H9 (cell line): ENCODE data around the gene JMJD7. TPM values are rescaled to one million over a fixed set of nuclear protein-coding genes. Genes with fewer than 3 reads are reported as not detected.

Experiments used
- DNase-seq: peaks from one replicate; pipeline ENCODE4 v3.0.0-alpha.2; 2017
- H2AFZ ChIP-seq: one replicate; pipeline ENCODE4 v1.6.1; 2013; ENCODE audit warnings: mild to moderate bottlenecking, low read length, control low read depth, moderate library complexity
- H2AK5ac ChIP-seq: 2 replicates; pipeline ENCODE4 v1.6.1; 2013; ENCODE audit warnings: low read length, control low read depth, mixed read lengths; ENCODE audit not compliant: insufficient read length
- H2BK120ac ChIP-seq: one replicate; pipeline ENCODE4 v1.6.1; 2013; ENCODE audit warnings: low read depth, mild to moderate bottlenecking, low read length, control low read depth, inconsistent platforms; ENCODE audit not compliant: poor library complexity, severe bottlenecking
- H2BK12ac ChIP-seq: 2 replicates; pipeline ENCODE4 v1.6.1; 2013; ENCODE audit warnings: low read length, control low read depth, mixed read lengths, low read depth; ENCODE audit not compliant: insufficient read length
- H2BK15ac ChIP-seq: 2 replicates; pipeline ENCODE4 v1.6.1; 2013; ENCODE audit warnings: low read depth, low read length, control low read depth
- H2BK20ac ChIP-seq: one replicate; pipeline ENCODE4 v1.6.1; 2013; ENCODE audit warnings: low read depth, mild to moderate bottlenecking, low read length, control low read depth, inconsistent platforms; ENCODE audit not compliant: poor library complexity, severe bottlenecking
- H2BK5ac ChIP-seq: 2 replicates; pipeline ENCODE4 v1.6.1; 2013; ENCODE audit warnings: low read length, control low read depth, mixed read lengths; ENCODE audit not compliant: insufficient read length
- H3K14ac ChIP-seq: 2 replicates; pipeline ENCODE4 v1.6.1; 2013; ENCODE audit warnings: low read length, control low read depth; ENCODE audit not compliant: insufficient read depth
- H3K18ac ChIP-seq: 2 replicates; pipeline ENCODE4 v1.6.1; 2013; ENCODE audit warnings: low read depth, mild to moderate bottlenecking, mixed read lengths, low read length, control low read depth; ENCODE audit not compliant: insufficient read length
- H3K23ac ChIP-seq: 2 replicates; pipeline ENCODE4 v1.6.1; 2013; ENCODE audit warnings: low read length, control low read depth, mixed read lengths, low read depth; ENCODE audit not compliant: insufficient read length
- H3K23me2 ChIP-seq: 2 replicates; pipeline ENCODE4 v1.6.1; 2013; ENCODE audit warnings: low read depth, mild to moderate bottlenecking, mixed read lengths, low read length, control low read depth; ENCODE audit not compliant: insufficient read length, poor library complexity, severe bottlenecking
- H3K27ac ChIP-seq: 2 replicates; pipeline ENCODE4 v1.5.1; 2013; ENCODE audit warnings: low read length, control low read depth, mixed read lengths, low read depth; ENCODE audit not compliant: insufficient read length
- H3K27me3 ChIP-seq: 2 replicates; pipeline ENCODE4 v1.6.1; 2013; ENCODE audit warnings: low read length, control low read depth, inconsistent platforms; ENCODE audit not compliant: insufficient read depth
- H3K4ac ChIP-seq: 2 replicates; pipeline ENCODE4 v1.6.1; 2013; ENCODE audit warnings: low read depth, mild to moderate bottlenecking, control low read depth, inconsistent platforms, low read length, moderate library complexity
- H3K4me1 ChIP-seq: 2 replicates; pipeline ENCODE4 v1.6.1; 2013; ENCODE audit warnings: low read length, control low read depth, inconsistent platforms; ENCODE audit not compliant: insufficient read depth
- H3K4me2 ChIP-seq: 2 replicates; pipeline ENCODE4 v1.6.1; 2013; ENCODE audit warnings: low read length, control low read depth, mixed read lengths; ENCODE audit not compliant: insufficient read length, insufficient read depth
- H3K56ac ChIP-seq: 2 replicates; pipeline ENCODE4 v1.6.1; 2013; ENCODE audit warnings: low read depth, mild to moderate bottlenecking, mixed read lengths, low read length, control low read depth; ENCODE audit not compliant: insufficient read length
- H3K79me1 ChIP-seq: 2 replicates; pipeline ENCODE4 v1.6.1; 2013; ENCODE audit warnings: low read depth, mild to moderate bottlenecking, moderate library complexity, low read length, control low read depth, inconsistent platforms; ENCODE audit not compliant: insufficient read depth, poor library complexity, severe bottlenecking
- H3K79me2 ChIP-seq: 2 replicates; pipeline ENCODE4 v1.6.1; 2013; ENCODE audit warnings: low read length, control low read depth, inconsistent platforms; ENCODE audit not compliant: insufficient read depth
- H3K9ac ChIP-seq: 2 replicates; pipeline ENCODE4 v1.6.1; 2013; ENCODE audit warnings: low read length, control low read depth, mixed read lengths; ENCODE audit not compliant: insufficient read length; ENCODE audit errors: extremely low read depth
- H3K9me3 ChIP-seq: one replicate; pipeline ENCODE4 v1.6.1; 2013; ENCODE audit warnings: low read depth, low read length, inconsistent platforms; ENCODE audit not compliant: control insufficient read depth
- H3T11ph ChIP-seq: one replicate; pipeline ENCODE4 v1.6.1; 2013; ENCODE audit warnings: mild to moderate bottlenecking, low read length, control low read depth, inconsistent platforms
- H4K20me1 ChIP-seq: one replicate; pipeline ENCODE4 v1.6.1; 2013; ENCODE audit not compliant: control insufficient read depth, insufficient read length, insufficient read depth
- H4K5ac ChIP-seq: 2 replicates; pipeline ENCODE4 v1.6.1; 2013; ENCODE audit warnings: low read depth, mild to moderate bottlenecking, mixed read lengths, low read length, control low read depth; ENCODE audit not compliant: insufficient read length
- H4K8ac ChIP-seq: replicated peaks from 2 replicates; pipeline ENCODE4 v1.6.1; 2013; ENCODE audit warnings: low read length, control low read depth, mixed read lengths, low read depth; ENCODE audit not compliant: insufficient read length
- H4K91ac ChIP-seq: 2 replicates; pipeline ENCODE4 v1.6.1; 2013; ENCODE audit warnings: low read depth, mild to moderate bottlenecking, moderate library complexity, mixed read lengths, low read length, control low read depth; ENCODE audit not compliant: insufficient read length
- H3K27ac Mint-ChIP-seq, 3 experiments: 2 replicates in 2 of 3; 3 replicates in 1 of 3; pipeline ENCODE4 v1.8.0; 2020 to 2021; ENCODE audit warnings: mixed read lengths in 3 of 3, mild to moderate bottlenecking in 1 of 3, moderate library complexity in 1 of 3
- H3K27me3 Mint-ChIP-seq: 2 replicates; pipeline ENCODE4 v1.8.0; 2021; ENCODE audit warnings: low read depth, mild to moderate bottlenecking, moderate library complexity, mixed read lengths
- H3K36me3 Mint-ChIP-seq, 3 experiments: 2 replicates in 2 of 3; 3 replicates in 1 of 3; pipeline ENCODE4 v1.8.0; 2020 to 2021; ENCODE audit warnings: low read depth in 3 of 3, mixed read lengths in 3 of 3; ENCODE audit not compliant: insufficient read depth in 1 of 3
- H3K4me1 Mint-ChIP-seq, 2 experiments: 2 replicates each; pipeline ENCODE4 v1.8.0; 2020; ENCODE audit warnings: mixed read lengths in 2 of 2
- H3K4me3 Mint-ChIP-seq, 2 experiments: 2 replicates in 1 of 2; 3 replicates in 1 of 2; pipeline ENCODE4 v1.8.0; 2020 to 2021; ENCODE audit warnings: mild to moderate bottlenecking in 2 of 2, mixed read lengths in 2 of 2, moderate library complexity in 1 of 2
- H3K9me3 Mint-ChIP-seq, 2 experiments: 2 replicates in 1 of 2; 3 replicates in 1 of 2; pipeline ENCODE4 v1.8.0; 2020; ENCODE audit warnings: mild to moderate bottlenecking in 2 of 2, mixed read lengths in 2 of 2, moderate library complexity in 1 of 2
- CTCF ChIP-seq: fragments of 200-600 bp; sonication (generic); conservative IDR thresholded peaks from 3 replicates; pipeline ENCODE4 v1.8.0; 2021; ENCODE audit warnings: antibody characterized with exemption, mild to moderate bottlenecking
- WGBS: extraction: QIAGEN DNeasy Blood & Tissue Kit; methylation state at CpG from one replicate; pipeline ENCODE4 v1.1.7; 2013; ENCODE audit warnings: missing lambda C conversion rate, low lambda C conversion rate, mixed read lengths; ENCODE audit not compliant: insufficient read length; ENCODE audit errors: extremely low coverage; 5-methylcytosine and 5-hydroxymethylcytosine counted together
- total RNA-seq: library from RNA; stranded (reverse); gene quantifications from 2 replicates; pipeline ENCODE4 v1.2.1, GENCODE V29; 2021

JMJD7 gene
- total RNA-seq, 1 experiment from 2014 or later: 13.3 TPM

DNA sequence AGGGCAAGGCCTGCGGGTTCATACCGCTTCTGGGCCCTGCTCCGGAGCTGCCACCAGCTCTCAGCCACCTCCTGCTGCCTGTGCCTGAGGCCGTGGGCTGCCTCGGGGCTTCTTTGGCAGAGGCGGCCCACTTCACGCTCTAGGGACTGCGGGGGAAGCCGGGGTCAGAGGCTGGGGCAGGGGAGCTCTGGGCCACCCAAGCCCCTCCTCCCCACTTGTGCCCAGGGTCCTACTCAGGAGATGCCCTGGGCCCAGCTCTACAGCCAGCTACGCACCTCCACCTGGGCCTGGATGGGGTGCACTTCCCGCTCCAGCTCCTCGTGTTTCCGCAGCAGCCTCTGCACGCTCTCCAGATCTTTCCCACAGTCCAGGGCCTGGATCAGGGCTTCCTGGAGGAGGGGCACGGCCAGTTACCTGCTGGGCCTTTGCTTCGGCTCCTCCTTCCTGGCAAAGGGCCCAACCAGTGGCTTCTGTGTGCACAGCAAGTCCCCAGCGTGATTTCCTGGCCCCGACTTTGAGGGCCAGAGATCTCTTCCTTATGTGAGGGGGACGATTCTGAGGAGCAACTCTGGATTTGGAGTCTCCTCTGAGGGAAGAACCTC is 34.7 kb downstream of the JMJD7 start:
- Histone ChIP-seq H3K9ac (no peak overlapping the region), H4K8ac (no peak overlapping the region), H4K20me1 (no peaks in the 10 kb centered on the region), H2BK5ac (no peak overlapping the region), H3K23ac (no peak overlapping the region), H3T11ph (no peak overlapping the region), H3K9me3 (no peaks in the 10 kb centered on the region), H4K5ac (no peak overlapping the region), H2BK12ac (no peak overlapping the region), H3K14ac (no peak overlapping the region; the same call in 1 of the 2 replicates), H3K23me2 (no peaks in the 10 kb centered on the region), H3K79me2 (no peaks in the 10 kb centered on the region), H2BK120ac (no peak overlapping the region), H2BK20ac (no peak overlapping the region), H4K91ac (no peak overlapping the region), H3K4me2 (no peak overlapping the region), H3K27me3 (no peaks in the 10 kb centered on the region), H2AK5ac (no peak overlapping the region), H3K56ac (no peak overlapping the region), H3K79me1 (no peaks in the 10 kb centered on the region), H3K4me1 (no peaks in the 10 kb centered on the region), H3K18ac (no peak overlapping the region), H3K4ac (no peak overlapping the region), H3K27ac (no peak overlapping the region), H2BK15ac (no peak overlapping the region), H2AFZ (no peak overlapping the region)
- no CpG with 5 or more reads among the region's 19 CpGs for WGBS
- no peak overlapping the region for H3K27ac Mint-ChIP-seq
- H3K4me3 Mint-ChIP-seq: no peak overlapping the region
- TF ChIP-seq CTCF: no peak
- H3K9me3 Mint-ChIP-seq: no peaks in the 10 kb centered on the region
- no peaks in the 10 kb centered on the region for H3K36me3 Mint-ChIP-seq
- H3K4me1 Mint-ChIP-seq: peaks cover 10 to 16% of the 10 kb centered on the region in 2 experiments
- no peaks in the 10 kb centered on the region; the same call in 1 of the 2 replicates for H3K27me3 Mint-ChIP-seq
- peak; percentile 73 for DNase-seq
